HG02938 (cell line): ENCODE results near the gene AGTR1.

Source experiments
- ATAC-seq: cut with Tn5 transposase; IDR thresholded peaks from one replicate; pipeline ENCODE4 v1.9.1; 2021; ENCODE audit warnings: mild to moderate bottlenecking, moderate library complexity; ENCODE audit not compliant: unreplicated experiment

The AGTR1 gene

DNA sequence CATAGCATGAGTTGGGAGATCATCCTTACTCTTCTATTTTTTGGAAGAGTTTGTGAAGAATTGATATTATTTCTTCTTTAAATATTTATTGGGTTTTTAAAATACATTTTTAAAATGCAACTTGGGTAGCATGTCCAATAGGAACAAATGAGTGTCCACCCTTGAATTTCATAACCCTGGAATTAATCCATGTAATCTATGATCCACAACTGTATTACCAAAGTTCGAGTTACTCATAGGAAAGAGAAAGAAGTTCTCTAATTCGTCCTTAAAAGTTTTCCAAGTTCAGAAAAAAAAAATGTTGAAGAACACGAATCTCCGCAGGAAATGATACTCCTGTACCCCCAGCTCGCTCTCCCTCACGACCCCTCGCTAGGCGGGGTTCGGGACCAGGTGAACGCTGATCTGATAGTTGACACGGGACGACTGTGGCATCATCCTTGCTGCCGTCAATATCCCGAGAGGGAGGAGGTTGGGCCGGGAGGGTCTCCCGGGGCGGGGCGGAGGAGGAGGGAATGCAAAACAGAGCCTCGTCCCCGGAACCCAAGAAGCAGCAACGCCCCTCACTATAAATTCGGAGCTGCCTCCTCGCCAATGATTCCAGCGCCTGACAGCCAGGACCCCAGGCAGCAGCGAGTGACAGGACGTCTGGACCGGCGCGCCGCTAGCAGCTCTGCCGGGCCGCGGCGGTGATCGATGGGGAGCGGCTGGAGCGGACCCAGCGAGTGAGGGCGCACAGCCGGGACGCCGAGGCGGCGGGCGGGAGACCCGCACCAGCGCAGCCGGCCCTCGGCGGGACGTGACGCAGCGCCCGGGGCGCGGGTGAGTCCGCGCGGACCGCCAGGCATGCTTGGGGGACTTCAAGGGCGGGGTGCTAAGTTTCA lies at the start of gene AGTR1:
Gene AGTR1, plus strand, starts transcription at position 598 of the 884 bp plus-strand sequence. CDS start 43,133 bp downstream, outside the sequence.
- no peak for ATAC-seq

DNA sequence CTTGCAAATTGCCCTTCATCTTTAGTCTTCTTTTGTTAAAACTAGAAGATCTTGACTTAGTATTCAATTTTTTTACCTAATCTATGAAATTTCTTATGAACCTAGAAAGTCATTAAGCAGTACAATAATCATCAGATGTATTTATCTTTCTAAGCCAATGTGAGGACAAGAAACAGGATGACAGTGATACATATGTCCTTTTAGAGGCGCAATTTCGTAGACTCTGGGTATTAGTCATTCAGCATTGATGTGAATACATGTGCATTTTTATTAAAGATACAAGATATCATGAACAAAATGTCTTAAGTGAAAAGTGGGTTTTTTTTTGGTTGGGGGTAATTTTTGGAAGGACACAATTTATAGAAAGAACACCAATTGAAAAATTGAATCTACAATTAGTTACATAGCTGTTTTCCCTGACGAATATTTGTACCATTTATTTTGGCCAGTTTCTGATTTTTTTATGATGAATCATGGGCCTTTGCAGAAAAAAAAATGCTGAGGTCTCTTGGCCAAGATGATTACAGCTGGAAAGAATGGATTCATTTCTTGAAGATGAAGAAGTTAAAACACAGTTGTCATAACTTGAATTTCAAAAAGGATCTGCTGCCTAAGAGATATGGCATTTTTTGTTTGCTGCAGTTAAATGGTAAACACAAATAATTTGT lies 48.9 kb upstream of the AGTR1 start:
- ATAC-seq: no peak

DNA sequence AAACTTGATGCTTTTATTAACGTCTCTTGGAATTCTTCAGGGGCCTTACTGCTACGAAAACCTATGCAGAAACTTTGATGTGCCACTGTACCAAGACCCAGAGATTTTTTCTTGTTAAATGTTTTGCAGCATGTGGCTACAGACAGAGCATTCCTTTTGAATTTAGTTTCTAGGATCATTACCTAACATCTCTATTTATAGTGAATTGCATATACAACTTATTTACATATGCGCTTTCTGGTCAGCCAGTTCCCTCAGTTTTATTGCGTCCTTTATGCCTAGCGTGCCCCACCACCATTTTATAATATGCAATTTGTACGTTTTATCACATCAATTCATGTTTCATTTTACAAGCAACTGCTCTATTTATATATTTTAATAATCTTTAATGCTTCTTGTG lies 46.2 kb upstream of the AGTR1 start:
- no peak for ATAC-seq

DNA sequence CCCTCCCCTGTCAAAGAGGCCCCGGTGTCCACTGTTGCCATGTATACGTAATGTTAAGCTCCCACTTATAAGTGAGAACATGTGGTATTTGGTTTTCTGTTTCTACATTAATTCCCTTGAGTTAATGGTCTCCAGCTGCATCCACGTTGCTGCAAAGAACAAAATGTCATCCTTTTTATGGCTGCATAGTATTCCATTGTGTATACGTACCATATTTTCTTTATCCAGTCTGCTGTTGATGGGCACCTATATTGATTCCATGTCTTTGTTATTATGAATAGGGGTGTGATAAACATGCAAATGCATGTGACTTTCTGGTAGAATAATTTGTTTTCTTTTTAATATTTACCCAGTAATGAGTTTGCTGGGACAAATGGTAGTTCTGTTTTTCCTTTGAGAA lies 43.3 kb upstream of the AGTR1 start:
- ATAC-seq: no peak

DNA sequence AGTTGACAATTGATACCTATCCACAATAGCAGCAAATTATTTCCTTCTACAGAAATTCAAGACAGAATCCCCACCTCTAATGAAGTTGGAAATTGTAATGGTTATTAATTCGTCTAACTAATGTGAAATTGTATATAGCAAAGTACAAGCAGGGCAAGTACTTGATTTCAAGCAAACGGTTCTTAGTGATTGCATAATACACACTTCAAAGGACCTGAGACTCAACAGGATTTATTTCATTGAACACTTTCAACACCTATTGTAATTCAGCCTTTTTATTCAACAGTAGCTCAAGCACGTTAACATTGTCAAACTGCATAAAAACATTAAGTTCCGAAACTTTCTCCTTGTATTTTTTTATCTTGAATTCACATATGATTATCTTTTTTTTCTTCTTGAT lies 40.2 kb upstream of the AGTR1 start:
- ATAC-seq: no peak

DNA sequence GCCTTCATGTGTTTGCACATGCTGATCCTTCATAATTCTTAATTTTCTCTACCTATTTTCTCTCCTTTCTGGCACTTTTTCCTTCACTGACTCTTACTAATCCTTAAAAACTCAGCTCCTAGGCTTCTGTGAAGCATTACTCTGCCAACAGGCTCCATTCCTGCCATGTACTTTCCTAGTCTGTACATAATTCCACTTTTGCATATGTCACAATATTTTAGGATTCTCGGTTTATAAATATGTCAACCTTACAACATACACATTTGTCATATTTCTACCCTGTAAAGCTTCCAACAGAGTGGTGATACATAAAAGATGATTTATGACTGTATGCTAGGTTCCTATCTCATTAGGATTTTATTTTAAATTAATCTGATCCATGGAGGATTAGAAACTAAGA lies 38.2 kb upstream of the AGTR1 start:
- ATAC-seq: no peak

DNA sequence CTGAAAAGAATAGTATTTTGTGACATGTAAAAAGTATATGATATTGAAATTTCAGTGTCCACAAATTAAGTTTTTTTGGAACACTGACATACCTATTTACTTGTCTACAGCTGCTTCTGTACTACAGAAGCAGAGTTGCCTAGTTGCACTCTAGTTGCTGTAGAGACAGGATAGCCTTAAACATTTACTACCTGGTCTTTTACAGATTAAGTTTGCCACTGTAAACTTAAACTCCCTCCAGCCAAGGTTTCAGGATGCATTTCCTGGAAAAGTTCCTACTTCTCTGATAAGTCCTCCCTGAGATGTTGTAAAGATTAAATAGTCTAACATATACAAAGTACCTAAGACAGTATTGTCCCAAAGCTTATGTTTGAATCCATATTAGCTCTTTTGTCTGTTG lies 17.4 kb upstream of the AGTR1 start:
- ATAC-seq: no peak

DNA sequence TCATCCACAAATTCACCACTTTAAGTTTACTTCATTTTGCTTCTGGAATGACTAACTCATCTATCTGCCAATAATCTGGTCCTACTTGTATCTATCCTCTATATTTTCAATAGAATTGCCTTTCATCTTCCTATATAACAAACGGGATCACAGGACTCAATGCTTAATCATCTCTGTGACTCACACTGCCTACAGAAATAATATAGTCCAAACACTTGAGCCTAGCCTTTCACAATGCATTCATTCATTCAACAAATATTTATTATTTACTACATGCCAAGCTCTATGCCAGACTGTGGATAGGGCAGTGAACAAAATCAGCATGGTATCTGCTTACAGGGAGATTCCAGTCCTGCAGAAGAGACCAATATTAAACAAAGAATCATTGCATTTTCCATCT lies 16.6 kb upstream of the AGTR1 start:
- no peak for ATAC-seq

DNA sequence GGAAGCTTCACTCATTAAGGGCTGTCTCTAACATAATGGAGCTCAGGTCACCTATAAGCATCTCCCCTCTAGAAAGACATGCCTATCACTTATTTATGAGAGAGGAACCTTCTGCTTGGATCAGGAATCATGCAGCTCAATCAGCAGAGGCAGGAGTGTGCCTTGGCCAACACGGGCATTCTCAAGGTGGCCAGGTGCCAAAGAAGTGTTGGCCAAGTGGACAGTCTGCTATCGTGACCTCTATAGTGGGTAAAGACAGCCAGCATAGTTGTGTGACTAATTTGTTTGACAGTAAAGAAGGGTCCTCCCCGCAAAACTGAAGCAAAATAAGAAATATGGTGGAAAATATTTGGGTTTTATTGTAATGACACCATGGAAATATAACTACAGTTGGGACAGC lies 14.7 kb upstream of the AGTR1 start:
- no peak for ATAC-seq

DNA sequence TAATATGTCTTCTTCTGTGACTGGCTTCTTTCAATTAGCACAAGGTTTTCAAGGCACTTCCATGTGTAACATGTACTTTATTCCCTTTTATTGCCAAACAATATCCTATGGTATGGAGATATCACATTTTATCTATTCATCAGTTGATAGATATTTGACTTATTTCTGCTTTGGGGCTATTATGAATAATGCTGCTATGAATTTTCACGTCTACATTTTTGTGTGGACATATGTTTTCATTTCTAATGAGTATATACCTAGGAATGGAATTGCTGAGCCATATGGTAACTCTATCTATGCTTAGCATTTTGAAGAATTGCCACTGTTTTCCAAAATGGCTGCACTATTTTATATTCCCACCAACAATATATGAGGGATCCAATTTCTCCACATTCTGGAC lies 3.6 kb upstream of the AGTR1 start:
- ATAC-seq: no peak

DNA sequence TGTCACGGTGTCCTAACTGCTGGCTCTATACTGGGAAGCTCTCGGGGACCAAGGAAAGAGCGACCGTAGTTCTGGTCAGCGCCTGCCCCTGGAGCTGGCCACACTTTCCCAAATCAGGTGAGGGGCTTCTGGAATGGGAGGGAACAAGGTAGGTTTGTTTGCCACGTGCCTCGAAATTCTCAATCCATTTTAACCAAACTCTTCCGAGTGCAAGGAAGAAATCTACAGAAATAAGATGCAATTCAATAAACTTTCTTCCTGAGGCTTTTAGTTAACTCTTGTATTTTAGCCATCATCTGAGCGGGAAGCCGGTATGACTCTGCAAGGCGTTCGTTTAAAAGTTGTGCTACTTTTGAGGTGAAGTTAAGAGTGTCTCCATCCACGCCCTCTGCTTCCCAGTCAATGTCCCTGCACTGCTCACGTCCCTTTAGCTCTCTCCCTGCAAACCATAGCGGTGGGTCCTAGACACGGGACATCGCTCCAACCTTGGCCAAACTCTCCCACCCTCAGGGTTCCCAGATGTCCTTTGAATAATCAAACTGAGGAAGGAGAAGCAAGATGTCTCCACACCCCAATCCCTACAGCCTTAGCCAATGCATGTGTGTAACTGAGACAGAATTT lies 597 bp downstream of the AGTR1 start:
- ATAC-seq: no peak

DNA sequence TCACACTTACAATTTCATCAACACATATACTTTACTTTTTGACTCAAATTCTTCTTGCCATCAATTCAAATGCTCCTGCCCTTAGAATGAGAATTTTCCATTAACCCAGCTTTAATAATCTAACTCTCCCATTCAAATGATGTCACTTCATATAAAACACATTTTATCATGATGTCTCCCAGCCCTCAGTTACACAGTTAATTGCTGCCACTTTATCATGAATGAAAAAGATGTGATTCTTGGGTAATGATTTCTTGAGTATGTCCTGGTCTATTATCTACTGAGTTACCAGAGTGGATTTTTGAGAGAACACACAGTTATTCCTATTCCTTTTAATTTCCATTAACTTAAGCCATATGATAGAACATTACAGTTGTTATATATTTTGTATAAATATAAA lies 7.6 kb downstream of the AGTR1 start:
- ATAC-seq: no peak

DNA sequence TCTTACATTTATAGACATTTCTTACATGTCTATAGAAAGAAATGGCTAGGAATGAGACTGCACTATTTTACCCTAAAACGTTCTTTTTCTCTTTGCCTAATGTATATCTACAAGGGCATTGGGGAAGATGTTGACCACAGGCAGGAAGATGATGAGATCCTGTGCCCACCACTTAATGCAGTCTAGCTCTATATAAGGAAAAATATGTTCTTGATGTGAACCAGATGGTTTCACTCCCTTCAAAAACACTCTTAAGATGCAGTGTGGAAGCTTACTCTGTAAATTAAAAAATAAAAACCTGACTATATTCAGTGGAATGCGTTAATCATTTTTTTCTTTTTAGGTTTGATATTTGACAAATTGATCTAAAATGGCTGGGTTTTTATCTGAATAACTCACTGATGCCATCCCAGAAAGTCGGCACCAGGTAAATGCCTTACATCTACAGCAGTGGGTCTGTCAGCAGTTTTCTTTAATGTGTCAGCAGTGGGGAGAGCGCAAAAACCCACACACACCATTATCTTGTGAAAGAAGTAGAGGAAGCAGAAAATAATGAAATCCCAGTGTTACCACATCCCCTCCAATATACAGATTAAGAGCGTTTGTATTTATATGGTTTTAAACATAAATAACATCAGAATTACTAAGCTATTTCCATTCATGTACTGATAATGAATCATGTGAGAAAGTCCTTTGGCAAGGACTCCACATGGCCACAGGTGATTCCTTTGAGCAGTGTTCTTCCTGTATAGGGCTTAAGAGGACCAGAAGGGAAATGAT lies 10.1 kb downstream of the AGTR1 start:
- ATAC-seq: no peak

DNA sequence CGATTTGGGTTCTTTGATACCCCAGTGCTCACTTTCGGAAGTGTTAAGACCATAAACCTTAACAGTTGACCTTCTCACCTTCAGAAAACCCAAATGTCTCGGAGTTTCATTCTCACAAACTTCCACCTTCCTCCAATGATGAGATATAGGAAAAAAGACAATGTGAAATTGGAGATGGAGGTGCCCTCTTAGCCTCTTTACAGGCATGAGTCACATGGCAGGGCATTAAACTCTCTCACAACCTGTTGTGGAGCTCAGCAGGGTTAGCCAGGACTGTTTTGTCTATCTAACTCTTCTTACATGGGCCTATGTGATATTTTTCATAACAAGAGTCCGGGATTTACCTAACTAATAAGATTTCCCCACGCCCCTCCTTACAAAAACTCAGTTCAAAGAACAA lies 10.7 kb downstream of the AGTR1 start:
- ATAC-seq: no peak

DNA sequence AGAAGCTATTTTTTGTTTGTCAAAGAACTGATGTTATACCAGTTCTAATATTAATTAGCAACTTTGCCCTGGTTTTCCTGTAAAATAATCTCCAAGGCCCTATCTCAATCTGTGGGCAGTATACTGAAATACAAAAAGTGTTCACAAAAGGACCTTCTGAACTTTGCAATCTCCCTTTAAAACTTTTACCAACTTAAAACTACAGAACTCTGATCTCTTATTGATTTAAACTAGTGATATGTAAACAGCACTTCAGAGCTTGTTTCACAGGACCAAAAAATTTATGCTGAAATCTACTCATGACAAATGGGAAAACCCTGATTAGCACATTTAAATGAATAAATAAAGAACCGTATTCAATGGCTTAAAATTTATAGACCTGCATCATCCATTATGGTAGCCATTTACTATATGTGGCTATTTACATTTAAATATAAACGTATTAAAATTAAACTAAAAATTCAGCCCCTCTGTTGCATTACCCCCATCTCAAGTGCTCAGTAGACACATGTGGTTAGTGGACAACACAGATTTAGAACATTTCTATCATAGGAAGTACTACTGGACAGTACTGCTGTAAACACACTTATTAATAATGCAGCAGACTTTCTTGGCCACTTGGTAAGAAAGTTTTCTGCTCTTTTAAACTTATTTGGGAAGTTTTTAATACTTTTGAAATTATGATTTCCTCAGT lies 12.0 kb downstream of the AGTR1 start:
- ATAC-seq: no peak

DNA sequence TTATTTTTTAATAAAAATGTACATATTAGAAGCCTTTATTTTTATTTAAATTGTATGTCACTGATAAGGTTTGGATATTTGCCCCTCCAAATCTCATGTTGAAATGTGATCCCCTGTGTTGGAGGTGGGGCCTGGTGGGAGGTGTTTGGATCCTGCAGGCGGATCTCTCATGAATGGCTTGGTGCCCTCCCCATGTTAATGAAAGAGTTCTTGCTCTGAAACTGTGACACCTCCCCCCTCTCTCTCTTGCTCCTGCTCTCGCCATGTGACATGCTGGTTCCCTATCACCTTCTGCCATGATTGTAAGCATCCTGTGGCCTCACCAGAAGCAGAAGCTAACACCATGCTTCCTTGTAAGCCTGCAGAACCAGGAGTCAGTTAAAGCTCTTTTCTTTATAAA lies 13.0 kb downstream of the AGTR1 start:
- no peak for ATAC-seq

DNA sequence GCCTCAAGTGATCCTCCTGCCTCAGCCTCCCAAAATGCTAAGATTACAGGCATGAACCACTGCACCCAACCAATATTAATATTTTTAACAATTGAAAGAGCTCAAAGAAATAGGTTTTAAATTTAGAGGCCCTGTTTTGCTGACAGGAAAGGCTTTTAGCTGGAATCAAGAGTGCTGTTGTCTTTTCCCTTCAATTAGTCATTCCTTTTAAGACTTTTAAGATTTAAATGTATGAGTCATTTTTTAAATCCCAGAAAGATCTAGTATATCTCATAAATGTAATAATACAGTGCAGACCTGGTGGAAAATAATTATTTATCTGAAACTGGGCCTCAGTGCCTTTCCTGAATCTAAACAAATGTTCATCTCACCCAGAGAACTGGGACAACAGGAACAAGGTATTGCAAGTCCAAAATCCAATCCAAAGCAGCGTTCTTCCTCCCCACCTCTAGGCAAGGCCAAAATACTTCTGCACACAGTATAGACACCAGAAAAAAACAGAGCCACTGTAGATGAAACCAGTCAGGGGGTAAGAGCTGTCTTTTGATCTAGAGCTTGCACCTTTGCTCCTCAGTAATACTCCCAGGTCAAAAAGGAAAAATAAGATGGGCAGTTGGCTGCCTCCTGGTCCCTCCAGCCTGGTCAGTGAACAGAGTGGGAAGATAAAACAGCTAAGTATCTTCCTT lies 14.4 kb downstream of the AGTR1 start:
- no peak for ATAC-seq

DNA sequence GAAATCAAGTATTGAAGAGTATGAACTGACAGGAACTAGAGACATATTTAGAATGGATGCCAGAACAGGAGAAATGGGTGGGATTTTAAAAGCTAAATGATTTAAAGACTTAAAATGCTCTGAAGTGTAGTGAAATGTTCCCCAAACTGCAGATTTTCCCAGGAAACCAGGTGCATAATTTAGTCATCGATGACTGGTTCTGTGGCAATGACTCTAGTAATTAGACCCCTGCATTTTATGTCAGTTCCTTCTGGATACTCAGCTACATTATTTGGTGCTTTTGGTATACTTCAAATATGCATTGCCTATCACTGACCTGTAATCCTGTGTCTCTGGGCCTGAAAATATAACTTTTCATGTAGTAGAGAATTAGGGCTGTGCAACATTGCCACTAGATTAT lies 16.8 kb downstream of the AGTR1 start:
- no peak for ATAC-seq

DNA sequence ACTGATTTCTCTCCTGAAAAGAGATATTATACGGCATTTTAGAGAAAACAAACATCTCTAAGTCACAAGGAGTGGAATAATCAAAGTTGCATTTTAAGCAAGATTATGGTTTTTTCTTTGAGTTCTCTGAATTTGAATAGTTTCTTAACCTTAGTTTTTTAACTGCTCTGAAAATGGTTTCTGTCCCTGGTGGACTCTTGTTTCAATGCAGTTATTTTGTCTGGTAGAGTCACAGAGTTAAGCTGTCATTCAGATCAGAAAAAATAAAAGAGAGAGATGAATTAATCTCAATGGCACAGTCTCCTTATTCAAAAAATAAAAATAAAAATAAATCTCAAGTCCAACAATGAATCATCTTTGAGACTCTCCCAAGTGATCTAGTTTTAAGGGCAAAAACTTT lies 19.0 kb downstream of the AGTR1 start:
- no peak for ATAC-seq
